SJSA1 (cell line): Measurements from ENCODE around the gene STX16. TPM values are rescaled to one million over a fixed set of nuclear protein-coding genes. Genes with fewer than 3 reads are reported as not detected.
A peak's percentile ranks its signal among the peaks of the same experiment; 100 is the strongest.

Source experiments
- DNase-seq, 2 experiments: peaks; one replicate each; pipeline ENCODE4 v3.0.0-alpha.2; 2015 to 2020; ENCODE audit warnings: low spot score in 2 of 2, low read depth in 1 of 2
- H3K27ac ChIP-seq: fragments of 250-450 bp; sonication (Bioruptor Pico); 2 replicates; pipeline ENCODE4 v1.5.1; 2020; ENCODE audit warnings: mild to moderate bottlenecking, moderate library complexity
- H3K27me3 ChIP-seq: fragments of 250-450 bp; sonication (Bioruptor Pico); replicated peaks from 2 replicates; pipeline ENCODE4 v1.5.1; 2020; ENCODE audit warnings: mild to moderate bottlenecking, moderate library complexity
- H3K36me3 ChIP-seq: fragments of 250-450 bp; sonication (Bioruptor Pico); 2 replicates; pipeline ENCODE4 v1.5.1; 2020; ENCODE audit warnings: mild to moderate bottlenecking
- H3K4me1 ChIP-seq: fragments of 250-450 bp; sonication (Bioruptor Pico); replicated peaks from 2 replicates; pipeline ENCODE4 v1.6.1; 2021; ENCODE audit warnings: mild to moderate bottlenecking
- H3K4me3 ChIP-seq: fragments of 250-450 bp; sonication (Bioruptor Pico); 2 replicates; pipeline ENCODE4 v1.5.1; 2020; ENCODE audit warnings: mild to moderate bottlenecking
- H3K9me3 ChIP-seq: fragments of 250-450 bp; sonication (Bioruptor Pico); replicated peaks from 2 replicates; pipeline ENCODE4 v1.5.1; 2020; ENCODE audit warnings: mild to moderate bottlenecking
- total RNA-seq: library from RNA; depleted of rRNA; stranded (reverse); fragments of >200 nt; shearing (Covaris generic); gene quantifications from 2 replicates; pipeline ENCODE4 v1.2.3, GENCODE V29; 2014

Gene STX16
- total RNA-seq, 1 experiment from 2014 or later = 26.2 TPM

- H3K36me3 ChIP-seq = peaks cover 28% of the 10 kb centered on the region
- no peak overlapping the region for H3K4me3 ChIP-seq
These were observed 1.5 kb upstream of the STX16 start for GRCh38 chr20:58649288-58650180.

GRCh38 chr20:58650181-58650775 lies 805 bp upstream of the STX16 start:
- peaks cover 33% of the 10 kb centered on the region for H3K36me3 ChIP-seq
- H3K27ac ChIP-seq = peak overlapping the region; percentile 85
- peak overlapping the region; percentile 75 for H3K4me3 ChIP-seq
- peaks cover 26% of the 10 kb centered on the region for H3K4me1 ChIP-seq
- DNase-seq = no peak
- H3K9me3 ChIP-seq = no peaks in the 10 kb centered on the region
- H3K27me3 ChIP-seq = no peaks in the 10 kb centered on the region

More at GRCh38 chr20:58649288-58650180, 1.5 kb upstream of the STX16 start:
- no peak overlapping the region for H3K27ac ChIP-seq
- no peaks in the 10 kb centered on the region for H3K27me3 ChIP-seq
- H3K9me3 ChIP-seq = no peaks in the 10 kb centered on the region
- H3K4me1 ChIP-seq = peaks cover 26% of the 10 kb centered on the region
- no peak for DNase-seq

GRCh38 chr20:58651559-58651945 lies 469 bp downstream of the STX16 start:
- Histone ChIP-seq H3K4me1 (peaks cover 26% of the 10 kb centered on the region), H3K4me3 (peak overlapping the region; percentile 75), H3K9me3 (no peaks in the 10 kb centered on the region), H3K27ac (peak overlapping the region; percentile 85), H3K36me3 (peaks cover 46% of the 10 kb centered on the region), H3K27me3 (no peaks in the 10 kb centered on the region)
- no peak for DNase-seq

GRCh38 chr20:58651946-58652605 lies 993 bp downstream of the STX16 start:
- H3K4me3 ChIP-seq = peak overlapping the region; percentile 75
- peaks cover 26% of the 10 kb centered on the region for H3K4me1 ChIP-seq
- peak overlapping the region; percentile 85 for H3K27ac ChIP-seq
- H3K27me3 ChIP-seq = no peaks in the 10 kb centered on the region
- DNase-seq = peak in 1 of 2 experiments; percentile 90
- H3K36me3 ChIP-seq = peaks cover 51% of the 10 kb centered on the region
- no peaks in the 10 kb centered on the region for H3K9me3 ChIP-seq

DNA sequence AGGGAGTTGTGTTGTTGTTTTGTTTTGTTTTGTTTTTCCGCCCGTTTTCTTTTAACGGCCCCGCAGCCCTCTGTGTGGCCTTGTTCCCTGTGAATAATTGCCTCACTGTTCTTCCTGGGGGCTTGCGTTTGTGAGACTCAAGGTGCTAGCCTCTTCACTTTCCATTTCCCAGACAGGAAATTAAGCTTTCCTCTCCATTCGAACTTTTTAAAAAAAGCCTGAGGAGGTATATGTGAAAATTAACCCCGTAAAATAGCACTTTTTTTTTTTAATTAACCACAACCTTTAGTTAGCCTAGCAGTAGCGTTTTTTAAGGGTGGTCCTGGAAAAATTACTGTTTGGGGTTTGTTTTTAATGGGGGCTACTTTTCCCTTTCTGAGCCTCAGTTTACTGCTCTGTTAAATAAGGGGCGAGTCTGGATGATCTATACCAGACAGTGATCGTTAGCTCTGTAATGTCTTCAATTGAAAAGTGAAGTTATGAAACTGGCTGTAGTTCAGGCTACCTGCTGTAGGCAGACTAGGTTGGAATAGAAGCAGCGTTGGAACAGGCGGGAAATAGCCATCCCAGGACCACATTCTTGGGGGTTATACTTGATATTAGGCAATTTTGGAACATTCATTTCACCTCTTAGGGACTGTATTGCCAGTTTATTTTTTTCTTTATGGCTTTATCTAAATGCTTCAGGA lies 1.7 kb downstream of the STX16 start:
- Histone ChIP-seq H3K4me3 (peak overlapping the region; percentile 75), H3K36me3 (peaks cover 56% of the 10 kb centered on the region), H3K27ac (peak overlapping the region; percentile 85), H3K27me3 (no peaks in the 10 kb centered on the region), H3K9me3 (no peaks in the 10 kb centered on the region), H3K4me1 (peaks cover 22% of the 10 kb centered on the region)
- peak in 1 of 2 experiments; percentile 34 for DNase-seq

GRCh38 chr20:58654337-58654736 lies 3.3 kb downstream of the STX16 start:
- no peak overlapping the region for H3K4me3 ChIP-seq
- H3K27me3 ChIP-seq = no peaks in the 10 kb centered on the region
- DNase-seq = no peak
- peaks cover 56% of the 10 kb centered on the region for H3K36me3 ChIP-seq
- no peak overlapping the region for H3K27ac ChIP-seq
- H3K4me1 ChIP-seq = peaks cover 21% of the 10 kb centered on the region
- H3K9me3 ChIP-seq = no peaks in the 10 kb centered on the region

DNA sequence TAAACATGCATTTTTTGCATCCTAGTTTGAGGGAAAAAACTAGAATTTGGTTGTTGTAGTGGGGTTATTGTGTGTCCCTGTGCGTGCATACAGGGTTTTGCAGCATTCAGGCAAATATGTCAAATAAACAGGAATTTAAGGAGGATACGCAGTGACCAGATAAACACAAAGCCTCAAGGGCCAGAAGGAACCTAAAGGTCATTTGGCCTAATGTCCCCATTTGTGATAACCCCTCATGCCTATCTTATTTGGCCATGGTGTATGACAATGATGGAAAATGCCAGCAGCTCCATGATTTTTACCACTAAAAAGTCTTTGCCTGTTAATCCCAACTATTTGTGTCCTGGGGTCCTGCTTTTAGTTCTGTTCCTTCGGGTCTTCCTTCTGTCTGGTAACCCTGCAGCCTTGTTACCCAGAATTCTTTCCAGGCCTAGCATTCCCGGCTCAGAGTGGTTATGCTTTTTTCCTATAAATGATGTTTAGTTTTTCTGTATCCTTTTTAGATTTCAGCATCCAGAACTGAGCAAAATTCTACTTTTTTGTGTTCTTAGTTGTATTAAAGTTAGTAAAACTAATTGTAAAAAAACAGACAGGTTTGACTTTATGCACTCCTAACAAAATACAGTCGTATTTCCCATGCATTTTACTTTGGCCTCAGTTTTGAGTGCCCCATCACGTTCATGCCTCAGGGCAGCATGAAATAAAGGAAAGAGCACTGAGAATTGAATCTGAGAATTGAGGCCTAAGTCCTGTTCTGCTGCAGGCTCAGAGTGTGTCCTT lies 4.4 kb downstream of the STX16 start:
- no peaks in the 10 kb centered on the region for H3K27me3 ChIP-seq
- H3K9me3 ChIP-seq = no peaks in the 10 kb centered on the region
- no peak overlapping the region for H3K4me3 ChIP-seq
- peaks cover 16% of the 10 kb centered on the region for H3K4me1 ChIP-seq
- H3K36me3 ChIP-seq = peaks cover 63% of the 10 kb centered on the region
- H3K27ac ChIP-seq = no peak overlapping the region
- DNase-seq = no peak

GRCh38 chr20:58656831-58657230 lies 5.7 kb downstream of the STX16 start:
- no peaks in the 10 kb centered on the region for H3K27me3 ChIP-seq
- no peak overlapping the region for H3K4me3 ChIP-seq
- H3K27ac ChIP-seq = no peak overlapping the region
- no peak for DNase-seq
- H3K9me3 ChIP-seq = no peaks in the 10 kb centered on the region
- peaks cover 65% of the 10 kb centered on the region for H3K36me3 ChIP-seq
- peaks cover 12% of the 10 kb centered on the region; the same call in 1 of the 2 replicates for H3K4me1 ChIP-seq

- Histone ChIP-seq H3K27me3 (no peaks in the 10 kb centered on the region), H3K4me1 (peaks cover 12% of the 10 kb centered on the region; the same call in 1 of the 2 replicates), H3K4me3 (no peak overlapping the region), H3K27ac (no peak overlapping the region), H3K9me3 (no peaks in the 10 kb centered on the region), H3K36me3 (peaks cover 67% of the 10 kb centered on the region)
- no peak for DNase-seq
These were observed 6.2 kb downstream of the STX16 start for GRCh38 chr20:58657262-58657661.

- no peaks in the 10 kb centered on the region for H3K9me3 ChIP-seq
- no peak overlapping the region for H3K27ac ChIP-seq
- H3K4me1 ChIP-seq = peaks cover 8% of the 10 kb centered on the region; the same call in 1 of the 2 replicates
- H3K4me3 ChIP-seq = no peak overlapping the region
- DNase-seq = no peak
- H3K36me3 ChIP-seq = peaks cover 64% of the 10 kb centered on the region
- no peaks in the 10 kb centered on the region for H3K27me3 ChIP-seq
These were observed 6.9 kb downstream of the STX16 start for GRCh38 chr20:58657986-58658385.

- H3K27me3 ChIP-seq = no peaks in the 10 kb centered on the region
- peaks cover 3% of the 10 kb centered on the region; the same call in 1 of the 2 replicates for H3K4me1 ChIP-seq
- no peak overlapping the region for H3K27ac ChIP-seq
- H3K4me3 ChIP-seq = no peak overlapping the region
- DNase-seq = no peak
- no peaks in the 10 kb centered on the region for H3K9me3 ChIP-seq
- H3K36me3 ChIP-seq = peaks cover 66% of the 10 kb centered on the region
These were observed 7.7 kb downstream of the STX16 start for GRCh38 chr20:58658760-58659159.

- no peaks in the 10 kb centered on the region; the same call in 1 of the 2 replicates for H3K4me1 ChIP-seq
- no peak for DNase-seq
- no peak overlapping the region for H3K27ac ChIP-seq
- H3K4me3 ChIP-seq = no peak overlapping the region
- peaks cover 65% of the 10 kb centered on the region for H3K36me3 ChIP-seq
- H3K9me3 ChIP-seq = no peaks in the 10 kb centered on the region
- H3K27me3 ChIP-seq = no peaks in the 10 kb centered on the region
These were observed 8.8 kb downstream of the STX16 start for GRCh38 chr20:58659841-58660240.
